Measurements from ENCODE around the gene GEN1. TPM values are rescaled to one million over a fixed set of nuclear protein-coding genes. Genes with fewer than 3 reads are reported as not detected.

GEN1 gene
- total RNA-seq, 6 experiments from 2014 or later = 6.0 to 15.6 (median 6.5) TPM

DNA sequence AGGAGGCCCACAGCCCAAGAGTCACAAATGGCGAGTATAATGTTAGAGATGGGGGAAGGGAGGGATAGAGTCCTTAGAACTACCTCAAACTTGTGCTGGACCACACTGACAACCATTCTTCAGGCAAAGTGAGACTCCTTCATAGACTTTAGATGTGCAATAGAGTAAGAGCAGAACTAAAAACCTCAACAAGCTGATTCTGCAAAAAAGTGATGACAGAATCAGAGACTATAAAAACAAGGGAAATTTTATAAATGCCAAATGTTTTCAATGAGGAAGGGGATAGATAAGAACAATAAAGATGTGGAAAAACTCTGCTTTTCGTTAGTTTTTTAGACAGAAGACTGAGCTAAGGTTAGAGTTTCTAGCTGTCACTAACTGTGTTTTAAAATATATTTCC is 18.1 kb upstream of the GEN1 start:
- TF ChIP-seq POLR2A (IDR thresholded peaks at IDR 0.05) = no peak
- TF ChIP-seq, protein P1, sequence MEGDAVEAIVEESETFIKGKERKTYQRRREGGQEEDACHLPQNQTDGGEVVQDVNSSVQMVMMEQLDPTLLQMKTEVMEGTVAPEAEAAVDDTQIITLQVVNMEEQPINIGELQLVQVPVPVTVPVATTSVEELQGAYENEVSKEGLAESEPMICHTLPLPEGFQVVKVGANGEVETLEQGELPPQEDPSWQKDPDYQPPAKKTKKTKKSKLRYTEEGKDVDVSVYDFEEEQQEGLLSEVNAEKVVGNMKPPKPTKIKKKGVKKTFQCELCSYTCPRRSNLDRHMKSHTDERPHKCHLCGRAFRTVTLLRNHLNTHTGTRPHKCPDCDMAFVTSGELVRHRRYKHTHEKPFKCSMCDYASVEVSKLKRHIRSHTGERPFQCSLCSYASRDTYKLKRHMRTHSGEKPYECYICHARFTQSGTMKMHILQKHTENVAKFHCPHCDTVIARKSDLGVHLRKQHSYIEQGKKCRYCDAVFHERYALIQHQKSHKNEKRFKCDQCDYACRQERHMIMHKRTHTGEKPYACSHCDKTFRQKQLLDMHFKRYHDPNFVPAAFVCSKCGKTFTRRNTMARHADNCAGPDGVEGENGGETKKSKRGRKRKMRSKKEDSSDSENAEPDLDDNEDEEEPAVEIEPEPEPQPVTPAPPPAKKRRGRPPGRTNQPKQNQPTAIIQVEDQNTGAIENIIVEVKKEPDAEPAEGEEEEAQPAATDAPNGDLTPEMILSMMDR (IDR thresholded peaks at IDR 0.05) = no peak
- Histone ChIP-seq H3K27ac (no peak overlapping the region), H3K4me1 (no peaks in the 10 kb centered on the region), H3K9me3 (no peaks in the 10 kb centered on the region), H3K27me3 (no peaks in the 10 kb centered on the region), H3K36me3 (peaks cover 0 to 40% (median 8%) of the 10 kb centered on the region in 4 donors), H3K4me3 (no peak overlapping the region)
- ATAC-seq = no peak
- intact Hi-C loops (cut with DNase I) = no loop called here
- no peak for DNase-seq
- WGBS (ENCODE audit: insufficient coverage, low coverage, low lambda C conversion rate, missing lambda C conversion rate) = 96% methylated on average over 2 of the region's 2 CpGs

- Histone ChIP-seq H3K4me1 (no peaks in the 10 kb centered on the region), H3K9me3 (no peaks in the 10 kb centered on the region), H3K27ac (no peak overlapping the region), H3K4me3 (no peak overlapping the region), H3K27me3 (no peaks in the 10 kb centered on the region), H3K36me3 (peaks cover 0 to 29% (median 7%) of the 10 kb centered on the region in 4 donors)
- intact Hi-C loops (cut with DNase I) = no loop called here
- 80% methylated on average over 1 of the region's 1 CpG for WGBS (ENCODE audit: insufficient coverage, low coverage, low lambda C conversion rate, missing lambda C conversion rate)
- ATAC-seq (no peak), DNase-seq (no peak)
- no peak for TF ChIP-seq POLR2A (IDR thresholded peaks at IDR 0.05)
- TF ChIP-seq, protein P1 (IDR thresholded peaks at IDR 0.05) = no peak
Measured at GRCh38 chr2:17736989-17737388, 16.9 kb upstream of the GEN1 start.

- WGBS (ENCODE audit: insufficient coverage, low coverage, low lambda C conversion rate, missing lambda C conversion rate) = 94% methylated on average over 2 of the region's 2 CpGs
- Histone ChIP-seq H3K9me3 (no peaks in the 10 kb centered on the region), H3K4me3 (no peak overlapping the region), H3K4me1 (no peaks in the 10 kb centered on the region), H3K36me3 (peaks cover 0 to 24% (median 5%) of the 10 kb centered on the region in 4 donors), H3K27ac (no peak overlapping the region), H3K27me3 (no peaks in the 10 kb centered on the region)
- ATAC-seq = peak in 1 of 4 donors; percentile 81
- DNase-seq = peak in 1 of 3 donors; percentile 48
- intact Hi-C loops (cut with DNase I) = no loop called here
- TF ChIP-seq, protein P1 (IDR thresholded peaks at IDR 0.05) = no peak
- no peak for TF ChIP-seq POLR2A (IDR thresholded peaks at IDR 0.05)
Measured at GRCh38 chr2:17740203-17740602, 13.7 kb upstream of the GEN1 start.

DNA sequence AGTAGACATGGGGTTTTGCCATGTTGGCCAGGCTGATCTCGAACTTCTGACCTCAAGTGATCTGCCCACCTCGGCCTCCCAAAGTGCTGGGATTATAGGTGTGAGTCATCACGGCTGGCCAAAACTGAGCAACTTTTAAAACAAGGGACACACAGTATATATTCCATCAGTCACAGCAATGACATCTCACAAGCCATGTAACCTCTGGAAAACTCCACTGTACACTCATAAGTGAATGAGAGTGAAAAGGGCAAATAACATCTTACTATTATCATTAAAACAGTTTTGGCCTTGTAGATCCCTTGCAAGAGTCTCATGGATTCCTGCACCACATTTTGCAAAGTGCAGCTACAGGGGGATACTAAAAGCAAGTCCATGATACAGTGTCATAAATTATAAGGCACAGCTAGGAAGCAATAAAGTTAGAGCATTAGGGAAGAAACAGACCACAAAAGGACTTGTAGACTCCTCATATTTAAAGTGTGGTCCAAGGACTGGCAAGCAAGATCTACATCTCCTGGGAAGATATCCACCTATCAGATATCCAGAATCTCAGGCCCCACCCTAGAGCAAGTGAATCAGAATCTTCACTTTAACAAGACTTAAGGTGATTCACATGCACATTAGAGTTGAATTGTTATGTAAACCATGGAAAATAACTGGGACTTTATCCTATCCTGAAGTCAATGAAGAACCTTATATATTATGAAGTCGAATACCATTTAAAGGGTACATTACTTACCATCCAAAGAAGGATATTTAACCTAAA is 6.1 kb upstream of the GEN1 start:
- Histone ChIP-seq H3K36me3 (peaks cover 0 to 10% (median 0%) of the 10 kb centered on the region in 4 donors), H3K4me1 (peaks cover 0 to 17% (median 6%) of the 10 kb centered on the region in 4 donors), H3K27me3 (no peaks in the 10 kb centered on the region), H3K9me3 (no peaks in the 10 kb centered on the region), H3K4me3 (no peak overlapping the region), H3K27ac (no peak overlapping the region)
- TF ChIP-seq, protein P1 (IDR thresholded peaks at IDR 0.05) = no peak
- TF ChIP-seq POLR2A (IDR thresholded peaks at IDR 0.05) = no peak
- 93% methylated on average over 4 of the region's 4 CpGs for WGBS (ENCODE audit: insufficient coverage, low coverage, low lambda C conversion rate, missing lambda C conversion rate)
- DNase-seq (no peak), ATAC-seq (no peak)
- intact Hi-C loops (cut with DNase I) = no loop called here
